OCI-LY1 (cell line): Measurements from ENCODE around the gene TENM4.

Experiments used
- EZH2 ChIP-seq: fragments of 200-600 bp; sonication (generic), shearing (Covaris generic); IDR thresholded peaks from 2 replicates; pipeline ENCODE4 v1.8.0; 2017; ENCODE audit warnings: borderline replicate concordance, mixed run types, mild to moderate bottlenecking, antibody characterized with exemption, low read length, moderate library complexity, mixed read lengths
- TF ChIP-seq, protein P1 (sequence below): fragments of 200-600 bp; sonication (generic), shearing (Covaris generic); IDR thresholded peaks from 2 replicates; pipeline ENCODE4 v1.5.1; 2017; ENCODE audit warnings: mild to moderate bottlenecking, antibody characterized with exemption, low read length, moderate library complexity, mixed read lengths

DNA sequence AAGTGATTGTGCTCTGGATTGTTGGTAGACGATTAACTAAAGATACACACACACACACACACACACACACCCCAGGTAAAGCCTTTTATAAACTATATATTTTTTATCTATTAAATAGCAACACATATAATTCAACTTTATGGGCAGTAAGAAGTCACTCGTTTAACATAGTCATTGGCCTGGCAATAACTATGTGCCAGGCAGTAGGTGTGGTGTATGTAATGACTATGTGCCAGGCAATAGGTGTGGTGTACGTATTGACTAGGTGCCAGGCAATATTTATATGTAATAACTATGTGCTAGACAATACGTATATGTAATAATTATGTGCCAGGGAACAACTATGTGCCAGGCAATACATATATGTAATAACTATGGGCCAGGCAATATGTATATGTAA is 40.0 kb upstream of the TENM4 start:
- TF ChIP-seq, protein P1, sequence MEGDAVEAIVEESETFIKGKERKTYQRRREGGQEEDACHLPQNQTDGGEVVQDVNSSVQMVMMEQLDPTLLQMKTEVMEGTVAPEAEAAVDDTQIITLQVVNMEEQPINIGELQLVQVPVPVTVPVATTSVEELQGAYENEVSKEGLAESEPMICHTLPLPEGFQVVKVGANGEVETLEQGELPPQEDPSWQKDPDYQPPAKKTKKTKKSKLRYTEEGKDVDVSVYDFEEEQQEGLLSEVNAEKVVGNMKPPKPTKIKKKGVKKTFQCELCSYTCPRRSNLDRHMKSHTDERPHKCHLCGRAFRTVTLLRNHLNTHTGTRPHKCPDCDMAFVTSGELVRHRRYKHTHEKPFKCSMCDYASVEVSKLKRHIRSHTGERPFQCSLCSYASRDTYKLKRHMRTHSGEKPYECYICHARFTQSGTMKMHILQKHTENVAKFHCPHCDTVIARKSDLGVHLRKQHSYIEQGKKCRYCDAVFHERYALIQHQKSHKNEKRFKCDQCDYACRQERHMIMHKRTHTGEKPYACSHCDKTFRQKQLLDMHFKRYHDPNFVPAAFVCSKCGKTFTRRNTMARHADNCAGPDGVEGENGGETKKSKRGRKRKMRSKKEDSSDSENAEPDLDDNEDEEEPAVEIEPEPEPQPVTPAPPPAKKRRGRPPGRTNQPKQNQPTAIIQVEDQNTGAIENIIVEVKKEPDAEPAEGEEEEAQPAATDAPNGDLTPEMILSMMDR, result no peak
- TF ChIP-seq EZH2, result no peak
